Ovary (tissue), 9 donors: ENCODE measurements around the gene PTPRN2. TPM values are rescaled to one million over a fixed set of nuclear protein-coding genes. Genes with fewer than 3 reads are reported as not detected.

Experiments
- DNase-seq, 5 donors: peaks; one replicate each; pipeline ENCODE4 v3.0.0-alpha.2; 2019 to 2020
- H3K27ac ChIP-seq, 2 donors: fragments of 200-600 bp; one replicate each; pipeline versions ENCODE4 v1.5.1 to v1.8.0; 2019 to 2022
- H3K27me3 ChIP-seq: fragments of 200-600 bp; one replicate; pipeline ENCODE4 v1.8.0; 2022
- H3K36me3 ChIP-seq: fragments of 200-600 bp; sonication (generic); one replicate; pipeline ENCODE4 v1.5.1; 2019
- H3K4me1 ChIP-seq: one replicate; pipeline ENCODE4 v1.8.1; 2013; ENCODE audit warnings: mild to moderate bottlenecking, moderate library complexity; ENCODE audit not compliant: insufficient read depth
- H3K4me3 ChIP-seq: fragments of 200-600 bp; sonication (generic); one replicate; pipeline ENCODE4 v1.5.1; 2017
- H3K9me3 ChIP-seq, 2 donors: fragments of 200-600 bp in 1 of 2; sonication (generic) in 1 of 2; one replicate each; pipeline versions ENCODE4 v1.5.1 to v1.8.1; 2013 to 2019; ENCODE audit warnings: mild to moderate bottlenecking in 1 of 2, moderate library complexity in 1 of 2
- CTCF ChIP-seq, 3 donors: fragments of 450-650 bp in 2 of 3; fragments of 200-600 bp in 1 of 3; IDR thresholded peaks; one replicate each; pipeline versions ENCODE4 v1.5.1 to v1.8.0; 2016 to 2022; ENCODE audit warnings: antibody characterized with exemption in 3 of 3, mild to moderate bottlenecking in 1 of 3
- EP300 ChIP-seq: sonication (generic); formaldehyde crosslinking; IDR thresholded peaks from one replicate; pipeline ENCODE4 v1.6.1; 2017; ENCODE audit warnings: antibody characterized with exemption
- POLR2A ChIP-seq: fragments of 450-650 bp; IDR thresholded peaks from one replicate; pipeline ENCODE4 v1.6.1; 2017; ENCODE audit warnings: antibody characterized with exemption, mild to moderate bottlenecking, moderate library complexity
- WGBS, 3 donors: extraction: QIAGEN DNeasy Blood & Tissue Kit in 1 of 3; methylation state at CpG; one replicate each; pipeline versions ENCODE4 v1.1.5 to v1.1.7; 2013 to 2017; 5-methylcytosine and 5-hydroxymethylcytosine counted together
- intact Hi-C, 4 donors: fragments of 100-400 bp; cut with DNase I; formaldehyde crosslinking; loops; one replicate each; pipeline versions ENCODE4 v1.11.0 to v1.15.1; 2022 to 2023
- polyA plus RNA-seq, 2 donors: library from polyadenylated mRNA; stranded (reverse); fragments of 200-250 nt in 1 of 2; fragments of 350-450 nt in 1 of 2; fragmentation: Illumina TruSeq in 1 of 2; extraction: RNeasy Lipid Tissue Mini Kit (QIAGEN cat#74804) in 1 of 2; gene quantifications; one replicate each; pipeline ENCODE4 v1.2.3, GENCODE V29; 2013 to 2014
- total RNA-seq, 7 donors: library from RNA; depleted of rRNA in 2 of 7; stranded (reverse); fragments of >200 nt in 2 of 7; fragmentation: NEBNext Ultra II Directional in 3 of 7; extraction: Animal tissue kit (Norgen Biotek cat#: 25700) in 3 of 7; gene quantifications; one replicate each; pipeline versions ENCODE4 v1.1.0 to v1.2.4, GENCODE V29; 2016 to 2023
- donor health status: DM: no; HTN: no; CAD: no; lungs with moderate emphysema.
- donor health status: DM: no; HTN: no; CAD: no.
- donor health status: Bipolar disorder and iron deficiency.
- donor health status: DM: yes; HTN: yes; CAD: no.
- donor health status: DM: no; HTN: no; CAD: no.
- donor health status: DM: yes; HTN: yes; CAD: no.

Gene PTPRN2
- total and polyA plus RNA-seq, 9 donors: 3.5 to 11.1 (median 5.9) TPM

GRCh38 chr7:158093156-158093796 is 494.3 kb downstream of the PTPRN2 start:
- DNase-seq: no peak
- 55 to 65% (median 60%) methylated on average over 20 of the region's 20 CpGs for WGBS, 3 donors

GRCh38 chr7:158087196-158087595 is 500.4 kb downstream of the PTPRN2 start:
- H3K36me3 ChIP-seq: no peaks in the 10 kb centered on the region
- no peak for DNase-seq
- no peaks in the 10 kb centered on the region for H3K4me1 ChIP-seq
- H3K4me3 ChIP-seq: no peak overlapping the region
- H3K9me3 ChIP-seq: no peaks in the 10 kb centered on the region
- WGBS, 3 donors: 84 to 89% (median 85%) methylated on average over 14 of the region's 14 CpGs
- intact Hi-C loops: no loop called here
- no peak overlapping the region for H3K27ac ChIP-seq
- H3K27me3 ChIP-seq: no peaks in the 10 kb centered on the region
- TF ChIP-seq POLR2A: no peak
- TF ChIP-seq EP300: no peak
- TF ChIP-seq CTCF (IDR thresholded peaks at IDR 0.05): no peak

More at GRCh38 chr7:158093156-158093796, 494.3 kb downstream of the PTPRN2 start:
- no peak overlapping the region for H3K27ac ChIP-seq
- TF ChIP-seq CTCF (IDR thresholded peaks at IDR 0.05) (no peak), EP300 (no peak), POLR2A (no peak)
- no peaks in the 10 kb centered on the region for H3K4me1 ChIP-seq
- H3K9me3 ChIP-seq: no peaks in the 10 kb centered on the region
- H3K27me3 ChIP-seq: no peaks in the 10 kb centered on the region
- no peak overlapping the region for H3K4me3 ChIP-seq
- no peaks in the 10 kb centered on the region for H3K36me3 ChIP-seq
- intact Hi-C loops: no loop called here

- Histone ChIP-seq H3K9me3 (no peaks in the 10 kb centered on the region), H3K27me3 (no peaks in the 10 kb centered on the region), H3K36me3 (no peaks in the 10 kb centered on the region), H3K4me1 (peaks cover 1% of the 10 kb centered on the region), H3K27ac (no peak overlapping the region), H3K4me3 (no peak overlapping the region)
- DNase-seq: no peak
- intact Hi-C loops: no loop called here
- TF ChIP-seq POLR2A (no peak), EP300 (no peak), CTCF (IDR thresholded peaks at IDR 0.05) (no peak)
- 74 to 83% (median 80%) methylated on average over 30 of the region's 30 CpGs for WGBS, 3 donors
Observed at GRCh38 chr7:158085741-158086695, 501.6 kb downstream of the PTPRN2 start.

- H3K36me3 ChIP-seq: no peaks in the 10 kb centered on the region
- 94 to 96% (median 95%) methylated on average over 18 of the region's 18 CpGs for WGBS, 3 donors
- peaks cover 1% of the 10 kb centered on the region for H3K4me1 ChIP-seq
- intact Hi-C loops: no loop called here
- no peak for DNase-seq
- no peak overlapping the region for H3K27ac ChIP-seq
- no peaks in the 10 kb centered on the region for H3K27me3 ChIP-seq
- no peak for TF ChIP-seq EP300
- no peak for TF ChIP-seq POLR2A
- no peak for TF ChIP-seq CTCF (IDR thresholded peaks at IDR 0.05)
- no peak overlapping the region for H3K4me3 ChIP-seq
- H3K9me3 ChIP-seq: no peaks in the 10 kb centered on the region
Observed at GRCh38 chr7:158084555-158084954, 503.1 kb downstream of the PTPRN2 start.
